ENCODE results near the gene RBM4B.
A peak's percentile ranks its signal among the peaks of the same experiment; 100 is the strongest.

RBM4B gene

DNA sequence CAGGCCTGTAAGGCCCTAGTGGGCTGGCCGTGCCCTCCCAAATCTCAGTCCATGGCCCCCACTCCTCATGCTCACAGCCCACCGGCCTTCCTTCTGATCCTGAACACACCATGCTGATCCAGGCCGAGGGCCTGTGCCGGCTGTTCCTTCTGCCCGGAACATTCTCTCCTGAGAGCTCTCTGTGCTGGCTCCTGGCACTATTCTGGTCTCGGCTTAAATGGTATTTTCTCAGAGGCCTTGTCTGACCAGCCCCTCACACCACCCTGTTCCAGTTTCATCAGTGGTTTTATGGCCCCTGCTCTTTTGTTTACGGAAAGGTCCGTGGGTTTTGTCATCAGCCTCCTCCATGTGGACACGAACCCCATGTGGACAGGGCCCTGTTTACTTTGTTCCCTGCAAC is 29.3 kb upstream of the RBM4B start:
- no peak for DNase-seq

DNA sequence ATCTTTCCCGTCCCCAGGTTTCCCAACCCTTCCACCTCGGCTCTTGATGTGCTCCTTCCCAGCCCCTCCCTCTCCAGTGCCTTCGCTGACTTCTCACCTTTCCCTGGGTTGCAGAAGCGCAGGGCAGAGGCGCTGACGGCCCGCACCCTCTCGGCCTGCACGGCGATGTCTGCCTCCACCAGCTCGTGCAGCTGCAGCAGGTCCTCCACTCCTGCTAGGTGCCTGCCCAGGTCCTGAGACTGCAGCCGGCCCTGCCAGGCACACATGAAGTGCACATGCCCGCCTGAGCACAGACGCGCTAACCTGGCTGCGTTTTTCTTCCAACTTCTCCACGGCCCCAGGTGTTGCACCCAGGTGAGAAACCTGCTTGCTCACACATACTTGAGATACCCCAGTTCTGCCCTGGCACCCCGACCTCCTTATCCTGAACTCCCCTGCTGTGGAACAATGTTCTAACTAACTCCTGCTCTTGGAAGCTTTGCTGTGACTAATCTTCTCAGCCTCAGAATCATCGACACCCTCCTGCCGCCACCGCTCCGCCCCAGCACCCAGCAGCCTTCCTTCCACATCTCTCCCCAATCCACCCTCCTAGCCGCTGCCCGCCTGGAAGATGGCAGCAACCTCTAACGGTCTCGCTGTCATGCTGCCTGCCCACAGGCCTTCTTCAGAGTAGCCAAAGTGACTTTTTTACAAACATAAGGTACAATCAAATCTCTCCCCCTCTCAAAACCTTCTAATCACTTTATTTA is 28.1 kb upstream of the RBM4B start:
- no peak for DNase-seq

DNA sequence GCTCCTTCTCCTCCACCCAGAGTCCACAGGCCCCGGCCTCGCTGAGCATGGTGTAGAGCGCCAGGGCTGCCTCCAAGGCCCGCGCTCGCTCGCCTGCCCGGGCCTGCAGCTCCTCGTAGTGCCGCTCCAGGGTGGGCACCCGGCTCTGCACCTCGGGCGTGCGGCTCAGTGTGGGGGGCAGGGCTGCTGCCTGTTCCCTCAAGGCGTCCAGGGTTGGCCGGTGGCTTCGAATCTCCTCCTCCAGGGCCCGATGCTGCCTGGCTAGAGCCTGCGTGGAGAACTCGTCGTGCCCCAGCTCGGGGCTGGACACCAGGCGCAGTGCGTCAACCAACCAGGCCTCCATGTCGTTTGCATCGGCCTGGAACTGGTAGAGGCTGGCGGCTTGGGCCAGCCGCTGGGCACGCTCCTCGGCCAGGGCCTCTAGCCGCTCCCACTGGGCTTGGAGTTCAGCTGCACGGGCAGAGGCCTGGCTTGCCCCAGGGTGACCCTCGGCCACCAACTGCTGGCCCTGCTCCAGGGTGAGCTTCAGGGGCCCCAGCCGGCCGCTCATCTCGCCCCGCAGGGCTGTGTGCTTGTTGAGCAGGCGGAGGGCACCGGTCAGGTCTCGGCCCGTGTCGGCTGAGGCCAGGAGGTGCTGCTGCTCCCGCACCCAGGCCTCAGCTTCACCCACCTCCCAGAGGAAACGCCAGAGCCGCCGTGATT is 27.1 kb upstream of the RBM4B start:
- DNase-seq, result no peak

DNA sequence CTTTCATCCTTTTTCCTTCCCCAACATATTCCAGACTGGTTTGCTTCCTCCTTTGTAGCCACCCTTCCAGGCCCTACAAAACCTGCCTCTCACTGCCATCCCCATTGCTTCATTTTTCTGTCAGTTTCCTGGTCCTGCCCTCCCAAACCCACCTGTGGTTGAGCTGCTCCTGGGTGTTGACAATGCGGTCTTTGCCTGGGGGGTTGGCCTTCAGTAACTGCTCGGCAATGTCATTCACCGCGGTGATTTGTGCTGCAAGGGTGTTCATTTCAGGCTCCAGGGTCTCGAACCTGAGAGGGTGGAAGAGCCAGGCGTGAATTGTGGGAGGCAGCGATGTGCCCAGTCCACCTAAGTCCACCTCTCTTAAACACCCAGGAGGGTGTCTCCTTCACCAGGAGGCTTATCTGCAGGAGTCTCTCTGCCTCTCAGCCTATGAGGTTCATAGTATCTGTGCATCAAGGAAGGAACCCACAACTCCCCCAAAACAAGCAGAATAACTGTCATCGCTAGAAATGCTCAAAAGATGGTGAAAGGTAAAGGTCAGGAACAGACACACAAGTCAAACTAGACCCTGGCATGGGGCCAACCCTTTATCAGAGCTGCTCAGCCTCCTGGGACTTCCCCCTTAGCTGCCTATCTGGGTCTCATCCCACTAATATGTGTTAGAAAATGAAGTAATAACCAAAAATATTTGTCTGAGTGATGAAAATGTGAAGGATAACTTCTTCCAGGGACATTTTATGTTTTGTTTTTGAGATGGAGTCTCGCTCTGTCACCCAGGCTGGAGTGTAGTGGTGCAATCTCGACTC is 23.9 kb upstream of the RBM4B start:
- DNase-seq, result no peak

DNA sequence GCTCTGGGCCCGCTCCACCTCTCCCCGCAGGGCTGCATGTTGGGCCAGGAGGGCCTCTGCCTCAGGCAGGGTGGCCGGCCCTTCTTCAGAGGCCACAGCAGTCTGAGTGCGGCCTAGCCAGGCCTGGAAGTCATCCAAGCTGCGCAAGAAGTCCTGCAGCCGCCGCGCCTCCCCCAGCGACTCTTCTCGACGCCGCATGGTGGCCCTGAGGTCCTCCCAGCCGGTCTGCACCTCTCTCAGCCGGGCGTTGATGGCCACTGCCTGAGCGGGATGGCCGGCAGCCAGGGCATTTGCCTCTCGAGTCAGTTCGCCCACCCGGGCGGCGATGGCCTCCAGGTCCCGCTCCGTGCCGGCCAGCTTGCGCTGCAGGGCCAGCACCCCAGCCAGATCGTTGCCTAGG is 23.1 kb upstream of the RBM4B start:
- DNase-seq, result no peak

DNA sequence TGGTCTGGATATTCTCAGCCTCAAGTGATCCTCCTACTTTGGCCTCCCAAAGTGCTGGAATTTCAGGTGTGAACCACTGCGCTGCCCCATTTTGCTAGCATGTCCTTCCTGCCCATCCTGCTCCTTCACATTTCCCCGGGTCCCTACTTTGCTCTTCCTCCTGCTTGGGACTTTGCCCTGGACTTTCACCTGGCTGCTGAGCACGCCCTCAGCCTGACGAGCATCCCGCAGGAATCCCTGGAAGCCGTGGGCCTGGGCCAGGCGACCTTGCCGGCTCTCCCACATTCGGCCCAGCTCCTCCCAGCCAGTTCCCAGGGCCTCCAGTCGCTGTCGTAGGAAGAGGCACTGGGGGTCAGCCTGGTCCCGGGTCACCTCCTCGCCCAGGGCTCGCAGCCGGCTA is 22.6 kb upstream of the RBM4B start:
- DNase-seq, result no peak

DNA sequence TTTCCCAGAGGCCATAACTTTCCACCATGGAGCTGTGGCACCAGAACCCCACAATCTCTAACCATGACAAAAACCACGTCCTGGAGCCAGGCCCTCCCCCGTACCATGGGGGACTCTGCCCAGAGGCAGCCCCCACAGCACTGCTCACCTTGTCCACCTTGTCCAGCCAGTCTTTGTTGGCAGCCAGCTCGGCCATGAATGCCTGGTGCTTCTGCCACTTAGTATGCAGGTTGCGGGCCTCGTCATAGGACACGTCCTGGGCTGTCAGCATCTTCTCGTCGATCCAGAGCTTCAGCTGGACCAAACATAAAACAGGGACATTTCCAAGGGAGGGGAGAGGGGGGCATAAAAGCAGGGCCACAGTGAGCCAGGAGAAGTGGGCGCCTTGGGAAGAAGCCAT is 20.8 kb upstream of the RBM4B start:
- DNase-seq, result no peak

DNA sequence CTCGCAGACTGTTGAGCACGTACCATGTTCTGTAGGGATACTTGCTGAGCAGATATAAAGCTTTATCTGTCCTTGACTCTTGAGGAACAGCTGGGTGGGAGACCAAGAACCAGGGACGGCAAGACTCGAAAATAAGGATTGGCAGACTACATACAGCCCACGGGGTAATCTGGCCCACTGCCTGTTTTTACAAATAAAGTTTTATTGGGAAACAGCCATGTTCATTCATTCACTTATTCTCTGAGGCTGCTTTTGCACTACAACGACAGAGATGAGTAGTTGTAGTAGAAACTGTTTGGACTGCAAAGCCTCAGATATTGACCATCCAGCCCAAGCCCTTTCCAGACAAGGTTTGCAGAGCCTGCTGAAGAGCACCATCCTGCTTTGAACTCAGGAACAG is 20.3 kb upstream of the RBM4B start:
- no peak for DNase-seq

DNA sequence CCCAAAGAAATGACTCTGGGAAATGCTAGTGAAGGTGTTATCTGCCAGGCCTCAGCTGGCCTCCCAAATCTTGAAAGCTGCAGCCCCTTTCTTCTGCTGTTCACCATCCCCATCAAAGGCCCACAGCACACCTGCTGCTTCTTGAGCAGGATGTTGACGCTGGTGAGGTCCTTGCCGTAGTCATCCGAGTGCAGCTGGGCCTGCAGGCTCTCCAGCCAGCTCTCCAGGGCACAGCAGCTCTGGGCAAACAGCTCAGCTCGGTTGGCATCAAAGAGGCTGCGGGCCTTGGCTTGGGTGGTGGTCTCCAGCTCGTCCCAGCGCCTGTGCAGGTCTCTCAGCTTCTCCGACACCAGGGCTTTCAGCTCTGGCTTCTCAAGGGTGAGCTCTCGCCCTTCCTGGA is 18.5 kb upstream of the RBM4B start:
- DNase-seq, result no peak

DNA sequence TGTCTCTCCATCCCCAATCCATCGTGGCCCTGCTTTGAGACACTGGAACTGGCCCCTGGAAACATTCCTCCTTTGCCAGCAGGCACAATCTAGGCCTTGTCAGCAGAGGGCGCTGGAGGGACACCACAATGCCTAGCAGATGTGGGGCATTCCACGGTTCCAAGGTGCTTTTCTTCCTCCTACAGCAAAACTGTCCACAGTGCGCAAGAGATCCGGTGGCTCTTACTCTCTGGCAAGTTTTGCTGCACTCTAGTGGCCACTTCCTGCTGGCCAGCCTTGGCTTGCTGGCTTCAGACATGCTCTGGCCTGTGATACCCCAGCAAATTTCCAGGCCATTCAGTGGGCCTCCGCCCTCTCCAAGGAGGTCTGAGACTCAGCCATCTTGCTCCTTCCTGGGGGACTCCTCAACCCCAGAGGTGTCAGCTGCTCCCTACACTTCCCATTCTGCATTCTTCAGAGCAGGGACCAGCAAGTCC is 17.1 kb upstream of the RBM4B start:
- peak; percentile 66 for DNase-seq

DNA sequence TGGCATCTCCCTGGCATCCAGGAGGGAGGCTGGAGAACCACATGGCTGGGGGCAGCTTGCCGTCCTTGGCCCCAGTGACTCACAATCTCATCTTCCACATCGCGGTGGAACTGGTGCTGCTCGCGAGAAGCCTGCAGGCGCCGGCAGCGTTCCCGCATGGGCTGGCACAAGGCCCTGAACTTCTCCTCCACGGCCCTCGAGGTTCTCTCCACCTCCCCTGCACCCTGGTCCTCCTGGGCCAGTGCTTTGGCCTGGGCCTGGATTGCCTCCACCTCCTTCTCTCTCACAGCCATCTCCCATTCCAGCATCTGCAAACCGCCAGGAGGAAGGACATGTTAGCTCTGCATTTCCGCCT is 16.3 kb upstream of the RBM4B start:
- DNase-seq, result no peak

DNA sequence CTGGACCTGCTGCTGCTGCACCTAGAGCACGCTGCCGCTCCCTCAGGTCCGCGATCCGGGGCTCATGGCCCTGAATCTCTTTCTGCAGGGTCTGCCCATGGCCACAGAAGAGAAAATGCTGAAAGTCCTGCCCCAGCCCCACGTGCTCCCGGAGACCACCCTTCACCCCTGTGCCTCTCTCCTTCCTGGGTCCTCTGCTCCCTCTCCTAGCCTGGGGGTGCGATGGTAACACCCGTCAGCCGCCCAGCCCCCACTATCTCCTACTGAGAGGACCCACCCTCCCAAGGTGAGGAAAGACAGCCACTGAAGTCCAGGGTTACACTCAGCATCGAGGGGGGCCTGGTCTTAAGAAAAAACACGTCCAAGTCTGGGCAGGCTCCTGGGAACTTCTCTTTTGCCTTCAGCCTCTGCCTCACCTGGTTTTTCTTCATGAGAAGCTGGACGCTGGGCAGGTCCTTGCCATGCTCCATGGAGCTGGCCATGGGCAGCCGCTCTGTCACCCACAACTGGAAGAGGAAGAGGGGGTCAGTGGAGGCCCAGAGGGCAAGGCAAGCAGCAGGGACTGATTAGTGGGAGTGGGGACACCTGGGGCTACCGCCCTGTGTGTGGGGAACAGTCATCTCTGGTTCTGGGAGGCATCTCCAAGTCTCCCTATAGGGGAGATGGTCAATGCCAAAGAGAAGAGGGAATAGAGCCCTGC is 15.8 kb upstream of the RBM4B start:
- no peak for DNase-seq

DNA sequence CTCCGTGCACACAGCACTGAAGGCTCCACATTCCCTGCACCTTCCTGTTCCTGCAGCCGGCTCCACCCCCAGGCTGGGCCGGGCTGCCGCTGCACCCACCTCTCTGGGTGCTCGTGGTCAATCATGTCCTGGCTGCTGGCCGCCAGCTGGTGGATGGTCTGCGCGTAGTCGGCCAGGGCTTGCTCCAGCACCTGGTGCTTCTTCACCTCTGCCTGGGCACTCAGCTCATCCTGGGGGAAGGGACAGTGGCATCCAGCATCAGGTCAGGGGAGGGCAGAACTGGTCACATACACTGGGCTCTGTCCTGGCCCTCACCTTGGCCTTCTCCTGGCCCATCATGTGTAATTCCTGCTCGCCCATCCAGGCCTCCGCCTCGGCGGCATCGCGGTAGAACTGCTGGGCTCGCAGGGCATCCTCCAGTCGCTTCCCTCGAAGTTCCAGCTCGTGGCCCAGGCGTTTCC is 15.2 kb upstream of the RBM4B start:
- DNase-seq, result no peak

DNA sequence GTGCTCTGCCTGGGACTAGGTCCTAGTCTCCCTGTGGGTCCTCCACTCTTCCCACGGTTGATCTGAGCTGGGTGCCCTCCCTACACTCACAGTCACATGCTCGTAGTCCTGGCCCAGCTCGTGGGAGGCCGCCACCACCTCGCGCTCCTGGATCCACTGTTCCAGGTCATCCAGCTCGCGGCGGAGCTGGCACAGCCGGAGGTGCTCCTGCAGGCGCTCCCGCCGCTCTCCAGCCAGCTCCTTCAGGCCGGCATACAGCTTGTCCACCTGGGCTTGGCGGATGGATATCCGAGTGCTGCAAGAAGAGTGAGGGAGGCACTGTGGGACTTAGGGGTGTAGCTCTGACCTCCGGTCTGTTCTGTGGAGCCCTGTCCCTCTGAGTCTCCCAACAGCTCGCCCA is 14.8 kb upstream of the RBM4B start:
- DNase-seq, result no peak

DNA sequence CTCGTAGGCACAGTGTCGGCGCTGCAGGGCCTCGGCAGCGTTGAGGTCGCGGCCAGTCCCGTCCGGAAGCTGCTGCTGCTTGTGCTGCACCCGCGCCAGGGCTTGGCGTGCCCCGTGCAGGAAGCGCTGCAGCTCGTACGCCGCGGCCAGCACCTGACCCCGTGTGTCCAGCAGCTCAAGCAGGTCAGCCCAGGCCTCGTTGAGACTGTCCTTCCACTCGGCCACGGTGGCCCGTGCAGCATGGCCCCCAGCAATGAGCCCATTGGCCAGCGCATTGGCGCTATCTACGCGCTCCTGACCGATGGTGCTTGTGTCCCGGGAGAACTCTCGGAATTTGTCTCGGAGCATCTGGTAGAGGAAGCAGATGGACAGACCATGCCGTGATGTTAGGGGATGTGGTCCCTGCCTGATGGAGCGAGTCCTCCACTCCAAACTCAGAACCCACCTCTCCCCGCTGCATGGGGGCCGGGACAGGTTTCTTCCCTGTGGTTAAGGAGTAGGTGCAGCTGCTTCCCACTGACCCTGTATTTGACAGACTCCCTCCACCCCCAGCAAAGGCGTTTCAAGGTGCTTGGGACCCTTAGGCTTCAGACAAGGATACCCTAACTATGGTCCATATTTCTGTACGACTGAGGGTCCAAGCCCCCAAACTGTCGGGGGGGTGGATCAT is 13.8 kb upstream of the RBM4B start:
- no peak for DNase-seq

DNA sequence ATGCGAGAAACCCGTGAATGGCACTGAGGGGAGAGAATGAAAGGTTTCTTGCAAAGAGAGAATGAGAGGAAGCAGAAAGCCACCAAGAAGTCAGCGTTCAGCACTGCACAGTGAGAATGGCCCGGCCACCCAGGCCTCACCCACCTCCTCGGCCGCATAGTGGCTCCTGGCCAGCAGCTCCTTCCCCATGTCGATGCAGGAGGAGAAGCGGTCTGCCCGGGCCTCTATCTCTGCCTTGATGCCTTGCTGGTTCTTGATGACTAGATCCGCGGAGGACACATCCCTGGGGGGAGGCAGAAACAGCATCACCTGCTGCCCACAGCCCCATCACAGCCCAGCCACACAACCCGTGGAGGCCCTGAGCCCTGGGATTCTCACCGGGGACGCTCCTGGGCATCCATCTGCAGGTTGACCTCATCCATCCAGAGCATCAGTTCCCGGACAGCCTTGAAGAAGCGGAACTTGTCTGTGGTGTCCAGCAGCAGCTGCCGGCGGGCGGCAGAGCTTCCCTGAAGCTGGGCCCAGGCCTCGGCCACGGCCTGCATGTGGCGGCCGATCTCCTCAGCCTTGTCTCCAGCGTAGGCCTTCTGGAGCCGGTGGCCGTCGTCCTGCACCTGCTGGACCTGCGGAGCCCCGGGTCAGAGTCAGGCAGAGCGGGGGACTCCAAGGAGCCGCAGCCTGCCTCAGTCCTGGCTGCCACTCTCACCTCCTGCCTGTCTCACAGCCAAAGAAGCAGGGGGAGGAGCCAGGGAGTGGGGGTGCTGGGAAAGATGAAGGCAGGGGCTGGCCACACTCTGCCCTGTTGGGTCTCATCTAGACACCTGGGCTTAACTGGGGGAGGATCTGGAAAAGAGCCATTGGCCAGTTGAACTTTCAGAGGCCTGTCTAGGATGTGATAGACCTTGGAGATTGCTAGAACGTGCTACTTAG is 12.2 kb upstream of the RBM4B start:
- DNase-seq, result no peak

DNA sequence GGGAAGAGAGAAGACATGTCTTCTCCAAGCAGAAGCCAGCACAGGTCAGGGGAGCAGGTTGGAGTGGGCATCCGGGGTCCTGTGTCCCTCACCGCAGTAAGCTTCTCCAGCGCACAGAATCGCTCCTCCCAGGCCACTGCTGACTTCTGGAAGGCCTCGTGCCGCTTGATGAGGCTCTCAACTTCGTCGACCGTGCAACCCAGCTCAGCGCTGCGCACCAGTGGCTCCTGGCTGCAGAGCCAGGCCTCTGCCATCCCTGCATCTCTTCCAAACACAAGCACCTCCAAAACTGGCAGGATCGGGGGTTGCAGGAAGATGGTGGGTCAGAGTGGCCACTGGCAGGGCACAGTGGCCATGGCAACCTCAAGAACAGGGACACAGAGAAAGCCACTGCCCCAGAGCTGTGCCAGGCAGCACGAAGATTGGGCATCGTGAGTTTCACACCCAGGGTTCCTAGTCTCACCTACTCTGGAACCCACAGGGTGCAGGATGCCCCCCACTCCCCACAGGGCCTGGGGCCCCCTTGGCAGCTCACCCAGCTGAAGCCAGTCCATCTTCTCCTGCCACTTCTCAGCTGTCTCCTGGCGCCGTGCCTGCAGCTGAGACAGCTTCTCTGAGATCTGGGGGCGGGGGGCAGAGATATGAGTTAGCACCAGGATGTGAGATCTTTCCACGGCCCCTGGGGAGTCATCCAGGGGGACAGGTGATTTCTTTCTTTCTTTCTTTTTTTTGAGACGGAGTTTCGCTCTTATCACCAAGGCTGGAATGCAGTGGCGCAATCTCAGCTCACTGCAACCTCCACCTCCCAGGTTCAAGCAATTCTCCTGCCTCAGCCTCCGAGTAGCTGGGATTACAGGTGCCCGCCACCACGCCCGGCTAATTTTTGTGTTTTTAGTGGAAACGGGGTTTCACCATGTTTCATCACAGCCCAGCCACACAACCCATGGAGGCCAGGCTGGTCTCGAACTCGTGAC is 11.2 kb upstream of the RBM4B start:
- no peak for DNase-seq

DNA sequence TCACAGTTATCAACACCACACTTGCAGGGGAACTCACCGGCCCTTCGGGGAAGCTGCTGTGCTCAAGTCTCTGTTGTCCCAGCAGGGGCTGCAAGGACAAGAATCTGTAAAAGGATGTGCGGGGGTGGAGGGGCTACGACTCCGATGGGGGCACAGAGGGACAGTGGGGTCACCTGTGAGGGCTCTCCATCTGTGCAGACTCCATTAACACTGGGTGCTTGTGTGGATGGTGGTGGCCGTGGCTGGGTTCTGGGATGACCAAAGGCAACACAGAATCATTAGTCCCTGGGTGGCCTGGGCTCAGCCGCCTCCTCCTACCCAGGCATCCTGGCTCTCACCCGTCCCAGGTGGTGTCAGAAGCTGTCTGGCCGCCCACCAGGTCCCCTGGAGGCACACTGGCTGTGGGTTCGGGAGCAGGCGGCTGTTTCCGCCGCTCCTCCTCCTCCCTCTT is 10.2 kb upstream of the RBM4B start:
- no peak for DNase-seq

DNA sequence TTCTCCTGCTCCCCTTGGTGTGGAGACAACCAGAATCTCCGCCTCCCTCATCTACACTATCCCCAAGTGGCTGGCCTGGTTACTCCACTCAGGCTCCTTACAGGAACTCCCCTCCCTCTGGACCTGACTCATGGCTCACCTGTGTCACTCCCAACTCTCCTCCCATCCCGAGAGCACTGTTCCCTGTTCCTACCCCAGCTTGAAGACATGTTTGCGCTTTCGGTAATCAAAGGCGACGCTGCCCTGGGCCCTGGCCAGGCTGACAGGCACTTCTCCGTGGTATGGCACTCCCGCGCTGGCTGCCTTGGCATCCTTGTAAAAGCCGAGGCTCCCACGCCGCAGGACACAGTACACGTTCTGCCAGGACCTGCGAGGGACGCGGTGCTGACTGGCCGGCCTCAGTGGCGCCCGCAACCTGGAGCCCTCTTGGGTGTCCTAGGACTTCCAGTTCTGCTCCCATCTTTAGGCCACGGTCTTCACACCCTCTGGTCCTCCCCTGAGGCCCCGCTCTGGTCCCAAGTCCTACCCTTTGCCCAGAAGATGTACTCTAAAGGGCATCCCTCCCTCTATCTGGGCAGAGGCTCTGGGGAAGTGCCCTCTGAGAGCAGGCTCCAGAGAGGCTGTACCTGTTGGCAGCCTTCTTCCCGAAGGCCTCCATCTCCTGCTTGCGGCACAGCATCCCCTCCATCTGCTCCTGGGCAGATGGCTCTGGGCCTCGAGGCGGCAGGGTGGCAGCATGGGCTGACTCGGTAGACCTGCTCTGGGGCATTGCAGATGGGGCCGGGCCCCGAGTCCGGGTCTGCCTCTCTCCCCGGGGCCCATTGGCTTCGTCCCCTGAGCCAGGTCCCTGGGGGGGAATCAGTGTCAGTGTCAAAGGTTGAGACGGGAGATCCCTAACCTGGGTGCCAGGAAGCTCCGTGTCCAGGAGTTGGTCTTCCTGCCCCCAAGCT is 9.4 kb upstream of the RBM4B start:
- no peak for DNase-seq

Data from NCI-H524 treated with DMSO at 0.1 percent for 48 hours (cell line).